ENCODE measurements around the gene STK33. TPM values are rescaled to one million over a fixed set of nuclear protein-coding genes. Genes with fewer than 3 reads are reported as not detected.

Gene STK33
- total RNA-seq, 1 experiment from 2014 or later: 6.6 TPM

- Histone ChIP-seq H3K27me3 (no peaks in the 10 kb centered on the region), H3K4me1 (no peaks in the 10 kb centered on the region), H3K27ac (no peak overlapping the region), H3K36me3 (no peaks in the 10 kb centered on the region), H3K4me3 (no peak overlapping the region), H3K9me3 (replicated peaks) (no peaks in the 10 kb centered on the region)
- DNase-seq: no peak
Measured at GRCh38 chr11:8584511-8584910, 9.5 kb downstream of the STK33 start.

GRCh38 chr11:8584082-8584481, 9.9 kb downstream of the STK33 start:
- Histone ChIP-seq H3K4me3 (no peak overlapping the region), H3K4me1 (no peaks in the 10 kb centered on the region), H3K9me3 (replicated peaks) (no peaks in the 10 kb centered on the region), H3K27ac (no peak overlapping the region), H3K36me3 (no peaks in the 10 kb centered on the region), H3K27me3 (no peaks in the 10 kb centered on the region)
- no peak for DNase-seq

- no peak for DNase-seq
- H3K4me1 ChIP-seq: no peaks in the 10 kb centered on the region
- no peaks in the 10 kb centered on the region for H3K36me3 ChIP-seq
Measured at GRCh38 chr11:8581300-8581699, 12.7 kb downstream of the STK33 start.

GRCh38 chr11:8577791-8578581, 16.0 kb downstream of the STK33 start:
- no peak for DNase-seq
- H3K4me3 ChIP-seq: no peak overlapping the region
- H3K4me1 ChIP-seq: no peaks in the 10 kb centered on the region
- no peaks in the 10 kb centered on the region for H3K36me3 ChIP-seq
- H3K27me3 ChIP-seq: no peaks in the 10 kb centered on the region
- H3K9me3 ChIP-seq (replicated peaks): 0 out of 2 replicates have a peak, but pooled peaks cover 3% of the 10 kb centered on the region
- H3K27ac ChIP-seq: no peak overlapping the region

More at GRCh38 chr11:8581300-8581699, 12.7 kb downstream of the STK33 start:
- no peak overlapping the region for H3K27ac ChIP-seq
- H3K9me3 ChIP-seq (replicated peaks): 0 out of 2 replicates have a peak, but pooled peaks cover 3% of the 10 kb centered on the region
- no peaks in the 10 kb centered on the region for H3K27me3 ChIP-seq
- H3K4me3 ChIP-seq: no peak overlapping the region

- H3K4me3 ChIP-seq: no peak overlapping the region
- no peak for DNase-seq
- no peak overlapping the region for H3K27ac ChIP-seq
- 0 out of 2 replicates have a peak, but pooled peaks cover 3% of the 10 kb centered on the region for H3K9me3 ChIP-seq (replicated peaks)
- H3K4me1 ChIP-seq: no peaks in the 10 kb centered on the region
- H3K36me3 ChIP-seq: no peaks in the 10 kb centered on the region
- no peaks in the 10 kb centered on the region for H3K27me3 ChIP-seq
Measured at GRCh38 chr11:8574798-8575197, 19.2 kb downstream of the STK33 start.

GRCh38 chr11:8573777-8574176, 20.3 kb downstream of the STK33 start:
- H3K27ac ChIP-seq: no peak overlapping the region
- 0 out of 2 replicates have a peak, but pooled peaks cover 3% of the 10 kb centered on the region for H3K9me3 ChIP-seq (replicated peaks)
- DNase-seq: no peak
- no peaks in the 10 kb centered on the region for H3K4me1 ChIP-seq
- no peaks in the 10 kb centered on the region for H3K36me3 ChIP-seq
- H3K4me3 ChIP-seq: no peak overlapping the region
- no peaks in the 10 kb centered on the region for H3K27me3 ChIP-seq

- H3K27me3 ChIP-seq: no peaks in the 10 kb centered on the region
Measured at GRCh38 chr11:8567602-8568198, 26.3 kb downstream of the STK33 start.

GRCh38 chr11:8566613-8567210, 27.3 kb downstream of the STK33 start:
- H3K36me3 ChIP-seq: no peaks in the 10 kb centered on the region
- peaks cover 2% of the 10 kb centered on the region; the same call in 1 of the 2 replicates for H3K9me3 ChIP-seq (replicated peaks)
- peak in 1 of 2 experiments; percentile 76 for DNase-seq
- H3K27ac ChIP-seq: no peak overlapping the region
- no peak overlapping the region for H3K4me3 ChIP-seq
- H3K4me1 ChIP-seq: peaks cover 10% of the 10 kb centered on the region
- H3K27me3 ChIP-seq: no peaks in the 10 kb centered on the region

More at GRCh38 chr11:8567602-8568198, 26.3 kb downstream of the STK33 start:
- no peak for DNase-seq
- peaks cover 10% of the 10 kb centered on the region for H3K4me1 ChIP-seq
- H3K27ac ChIP-seq: no peak overlapping the region
- H3K36me3 ChIP-seq: no peaks in the 10 kb centered on the region
- H3K9me3 ChIP-seq (replicated peaks): no peaks in the 10 kb centered on the region
- no peak overlapping the region for H3K4me3 ChIP-seq

GRCh38 chr11:8564526-8564925, 29.5 kb downstream of the STK33 start:
- Histone ChIP-seq H3K4me1 (peaks cover 10% of the 10 kb centered on the region), H3K4me3 (no peak overlapping the region), H3K36me3 (no peaks in the 10 kb centered on the region), H3K27me3 (no peaks in the 10 kb centered on the region), H3K9me3 (replicated peaks) (peaks cover 4% of the 10 kb centered on the region; the same call in 1 of the 2 replicates), H3K27ac (no peak overlapping the region)
- DNase-seq: no peak

- Histone ChIP-seq H3K36me3 (no peaks in the 10 kb centered on the region), H3K9me3 (replicated peaks) (peaks cover 4% of the 10 kb centered on the region; the same call in 1 of the 2 replicates), H3K27me3 (no peaks in the 10 kb centered on the region), H3K4me1 (peaks cover 10% of the 10 kb centered on the region), H3K27ac (no peak overlapping the region), H3K4me3 (no peak overlapping the region)
- no peak for DNase-seq
Measured at GRCh38 chr11:8561461-8561860, 32.6 kb downstream of the STK33 start.

- no peak overlapping the region for H3K4me3 ChIP-seq
- H3K27ac ChIP-seq: no peak overlapping the region
- peaks cover 4% of the 10 kb centered on the region; the same call in 1 of the 2 replicates for H3K9me3 ChIP-seq (replicated peaks)
- H3K27me3 ChIP-seq: no peaks in the 10 kb centered on the region
- H3K36me3 ChIP-seq: no peaks in the 10 kb centered on the region
- DNase-seq: no peak
- no peaks in the 10 kb centered on the region; the same call in 1 of the 2 replicates for H3K4me1 ChIP-seq
Measured at GRCh38 chr11:8558436-8558835, 35.6 kb downstream of the STK33 start.

- Histone ChIP-seq H3K4me1 (no peaks in the 10 kb centered on the region), H3K9me3 (replicated peaks) (no peaks in the 10 kb centered on the region), H3K27me3 (no peaks in the 10 kb centered on the region), H3K4me3 (no peak overlapping the region), H3K36me3 (no peaks in the 10 kb centered on the region), H3K27ac (no peak overlapping the region)
- no peak for DNase-seq
Measured at GRCh38 chr11:8545698-8546366, 48.2 kb downstream of the STK33 start.

- H3K4me3 ChIP-seq: no peak overlapping the region
- H3K9me3 ChIP-seq (replicated peaks): no peaks in the 10 kb centered on the region
- no peaks in the 10 kb centered on the region for H3K4me1 ChIP-seq
- DNase-seq: no peak
- H3K36me3 ChIP-seq: no peaks in the 10 kb centered on the region
- H3K27me3 ChIP-seq: no peaks in the 10 kb centered on the region
- H3K27ac ChIP-seq: no peak overlapping the region
Measured at GRCh38 chr11:8544807-8545206, 49.2 kb downstream of the STK33 start.

GRCh38 chr11:8543278-8543677, 50.8 kb downstream of the STK33 start:
- Histone ChIP-seq H3K36me3 (no peaks in the 10 kb centered on the region), H3K27me3 (no peaks in the 10 kb centered on the region), H3K4me3 (no peak overlapping the region), H3K9me3 (replicated peaks) (no peaks in the 10 kb centered on the region; the same call in 1 of the 2 replicates), H3K4me1 (no peaks in the 10 kb centered on the region), H3K27ac (no peak overlapping the region)
- DNase-seq: no peak

Measured in SJCRH30 (cell line).